COLO668 (cell line): Measurements from ENCODE around the gene KIF6.
"Not testable (repeated sequence)": the region's sequence is repeated elsewhere in the genome, so short reads cannot be mapped to it uniquely, and the experiment has no call there.

Experiments used
- DNase-seq: peaks from one replicate; lab custom pipeline; 2025; ENCODE audit not compliant: unreplicated experiment; lab: John Stamatoyannopoulos, UW

Gene KIF6

DNA sequence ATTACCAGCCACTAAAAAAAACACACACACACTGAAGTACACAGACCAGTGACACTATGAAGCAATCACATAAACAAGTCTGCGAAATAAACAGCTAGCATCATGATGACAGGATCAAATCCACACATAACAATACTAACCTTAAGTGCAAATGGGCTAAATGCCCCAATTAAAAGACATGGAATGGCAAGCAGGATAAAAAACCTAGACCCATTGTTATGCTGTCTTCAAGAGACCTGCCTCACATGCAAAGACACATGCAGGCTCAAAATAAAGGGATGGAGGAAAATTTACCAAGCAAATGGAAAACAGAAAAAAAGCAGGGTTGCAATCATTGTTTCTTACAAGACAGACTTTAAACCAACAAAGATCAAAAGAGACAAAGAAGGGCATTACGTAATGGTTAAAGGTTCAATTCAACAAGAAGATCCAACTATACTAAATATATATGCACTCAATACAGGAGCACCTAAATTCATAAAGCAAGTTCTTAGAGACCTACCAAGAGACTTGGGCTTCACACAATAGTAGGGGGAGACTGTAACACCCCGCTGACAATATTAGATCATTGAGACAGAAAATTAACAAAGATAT is 222.7 kb downstream of the KIF6 start:
- not testable (repeated sequence) for DNase-seq

DNA sequence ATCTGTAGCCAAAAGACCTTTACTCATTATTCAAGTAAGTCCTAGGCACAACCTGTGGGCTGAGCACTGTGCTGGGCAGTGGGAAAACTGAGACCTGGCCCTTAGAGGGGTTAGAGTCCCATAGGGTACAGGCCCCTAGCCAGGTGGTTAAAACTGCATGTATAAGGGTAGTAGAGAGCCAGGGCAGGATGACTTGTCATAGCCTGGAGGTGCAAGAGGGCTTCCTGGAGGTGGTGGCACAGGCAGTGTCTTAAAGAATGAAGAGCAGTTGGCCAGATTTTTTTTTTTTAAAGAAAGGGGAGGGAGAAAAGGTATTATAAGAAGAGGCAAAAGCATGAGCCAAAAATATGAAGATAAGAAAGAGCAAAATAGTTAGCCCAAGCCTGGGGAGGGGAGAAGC is 226.2 kb downstream of the KIF6 start:
- no peak for DNase-seq

- no peak for DNase-seq
Measured at GRCh38 chr6:39498096-39498495, 227.1 kb downstream of the KIF6 start.

GRCh38 chr6:39496915-39497314 is 228.3 kb downstream of the KIF6 start:
- DNase-seq, result no peak

- no peak for DNase-seq
Measured at GRCh38 chr6:39496456-39496855, 228.8 kb downstream of the KIF6 start.

DNA sequence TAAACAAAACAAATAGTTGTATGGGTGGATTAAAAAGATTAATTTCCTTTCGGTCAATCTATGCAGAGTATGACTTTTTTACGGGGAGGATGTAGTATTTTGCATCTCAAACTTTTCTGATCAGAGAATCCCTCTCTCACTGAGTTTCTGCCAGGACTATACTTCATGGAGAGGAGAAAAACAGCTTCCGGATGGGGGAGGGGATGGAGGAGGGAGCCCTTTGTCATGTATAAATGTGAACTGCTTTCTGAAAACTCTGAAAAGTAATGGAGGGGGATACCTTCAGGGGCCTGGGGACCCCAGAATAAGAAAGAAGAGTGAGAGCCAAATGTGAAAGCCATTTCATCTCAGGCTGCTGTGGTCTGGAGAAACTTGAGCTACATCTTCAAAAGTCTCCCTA is 229.6 kb downstream of the KIF6 start:
- DNase-seq, result no peak

- DNase-seq, result no peak
Measured at GRCh38 chr6:39494998-39495397, 230.2 kb downstream of the KIF6 start.

- no peak for DNase-seq
Measured at GRCh38 chr6:39493777-39494176, 231.4 kb downstream of the KIF6 start.

GRCh38 chr6:39493174-39493573 is 232.0 kb downstream of the KIF6 start:
- DNase-seq, result no peak

DNA sequence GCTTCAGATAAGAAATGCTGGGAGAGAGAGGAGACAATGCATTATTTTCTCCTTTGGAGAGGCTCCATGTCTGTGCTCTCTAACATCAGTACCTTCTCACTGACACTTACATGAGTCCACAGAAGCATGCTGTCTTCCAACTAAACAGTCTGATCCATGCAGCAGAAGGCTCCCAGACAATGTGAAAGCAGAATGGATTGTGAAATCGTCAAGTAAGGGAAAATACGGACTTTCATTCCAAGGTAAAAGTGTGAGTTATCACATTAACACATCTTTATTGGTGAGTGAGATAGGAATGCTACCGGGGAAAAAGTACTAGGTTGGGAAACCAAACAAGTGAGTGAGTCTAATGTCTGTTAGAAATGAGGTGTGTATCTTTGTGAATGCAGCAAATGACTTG is 235.1 kb downstream of the KIF6 start:
- no peak for DNase-seq

- no peak for DNase-seq
Measured at GRCh38 chr6:39488255-39488879, 236.8 kb downstream of the KIF6 start.

DNA sequence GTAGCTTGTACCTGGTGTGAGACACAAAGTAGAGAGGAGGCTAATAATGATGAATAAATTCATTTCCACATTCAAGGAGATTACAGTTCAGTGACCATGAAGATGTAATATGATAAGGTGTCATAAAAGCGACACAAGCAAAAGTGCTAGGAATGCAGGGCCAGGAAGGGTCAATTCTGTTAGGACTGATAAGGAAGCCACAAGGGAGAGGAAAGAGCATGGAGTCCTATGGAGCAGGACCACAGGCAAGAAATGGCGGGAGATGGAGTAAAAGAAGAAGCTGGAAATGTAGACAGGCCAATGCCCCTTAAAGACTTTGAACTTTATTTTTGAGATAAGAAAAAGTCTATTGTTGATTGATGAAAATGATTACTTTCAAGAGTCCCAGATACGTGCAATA is 240.9 kb downstream of the KIF6 start:
- DNase-seq, result no peak

DNA sequence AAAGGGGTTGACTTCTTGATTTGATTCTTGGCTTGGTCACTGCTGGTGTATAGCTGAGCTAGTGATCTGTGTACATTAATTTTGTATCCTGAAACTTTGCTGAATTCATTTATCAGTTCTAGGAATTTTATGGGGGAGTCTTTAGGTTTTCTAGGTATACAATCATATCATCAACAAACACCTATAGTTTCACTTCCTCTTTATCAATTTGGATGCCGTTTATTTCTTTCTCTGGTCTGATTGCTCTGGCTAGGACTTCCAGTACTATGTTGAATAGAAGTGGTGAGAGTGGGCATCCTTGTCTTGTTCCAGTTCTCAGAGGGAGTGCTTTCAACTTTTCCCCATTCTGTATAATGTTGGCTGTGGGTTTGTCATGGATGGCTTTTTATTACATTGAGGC is 245.4 kb downstream of the KIF6 start:
- DNase-seq, result not testable (repeated sequence)

- no peak for DNase-seq
Measured at GRCh38 chr6:39476670-39477069, 248.5 kb downstream of the KIF6 start.

DNA sequence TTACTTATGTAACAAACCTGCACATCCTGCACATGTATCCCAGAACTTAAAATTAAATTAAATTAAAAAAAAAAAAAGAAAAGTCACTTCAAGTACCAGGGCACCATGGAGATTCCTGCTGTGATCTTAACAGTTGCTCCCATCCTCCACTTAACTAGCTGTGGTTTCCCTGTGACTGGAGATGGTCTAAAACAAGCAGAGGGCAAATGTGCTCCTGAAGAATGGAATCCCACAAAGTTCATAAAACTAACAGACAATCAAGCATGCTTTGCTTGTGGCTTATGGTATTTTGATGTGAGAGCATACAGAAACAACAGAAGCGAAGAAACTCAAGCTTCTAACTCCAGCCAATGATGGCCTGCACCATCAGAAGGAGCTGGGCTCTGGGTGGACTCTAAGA is 249.1 kb downstream of the KIF6 start:
- DNase-seq, result no peak

DNA sequence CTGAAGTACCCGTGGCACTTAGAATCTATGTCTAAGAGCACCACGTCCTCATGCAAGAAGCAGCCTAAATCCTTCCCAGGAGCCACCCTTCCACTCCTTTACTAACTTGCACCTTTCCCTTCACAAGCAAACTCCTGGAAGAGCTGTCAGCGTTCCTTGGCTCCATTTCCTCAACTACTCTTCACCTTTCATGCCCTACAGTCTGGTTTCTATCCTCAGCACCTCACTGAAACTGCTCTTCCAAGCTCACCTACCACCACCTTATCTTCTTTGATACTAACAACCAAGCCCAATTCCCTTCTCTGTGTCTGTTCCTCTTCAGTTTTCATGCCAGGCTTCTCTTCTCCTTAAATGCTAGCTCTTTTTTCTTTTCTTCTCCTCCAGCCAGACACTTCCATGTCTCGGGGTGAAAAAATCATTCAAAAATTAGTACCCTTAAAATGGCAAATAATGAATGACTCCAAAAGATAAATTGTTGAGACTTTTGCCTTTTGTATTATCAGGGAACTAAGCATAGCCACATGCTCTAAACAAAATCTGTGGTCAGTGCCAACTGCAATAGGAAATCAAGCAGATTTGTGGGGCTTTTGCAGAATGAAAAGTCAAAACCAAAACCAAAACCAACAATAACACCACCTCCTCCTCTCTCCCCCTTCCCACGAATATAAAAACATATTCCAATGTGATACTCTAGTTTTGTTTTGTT is 253.1 kb downstream of the KIF6 start:
- DNase-seq, result no peak

GRCh38 chr6:39470506-39470905 is 254.7 kb downstream of the KIF6 start:
- no peak for DNase-seq

DNA sequence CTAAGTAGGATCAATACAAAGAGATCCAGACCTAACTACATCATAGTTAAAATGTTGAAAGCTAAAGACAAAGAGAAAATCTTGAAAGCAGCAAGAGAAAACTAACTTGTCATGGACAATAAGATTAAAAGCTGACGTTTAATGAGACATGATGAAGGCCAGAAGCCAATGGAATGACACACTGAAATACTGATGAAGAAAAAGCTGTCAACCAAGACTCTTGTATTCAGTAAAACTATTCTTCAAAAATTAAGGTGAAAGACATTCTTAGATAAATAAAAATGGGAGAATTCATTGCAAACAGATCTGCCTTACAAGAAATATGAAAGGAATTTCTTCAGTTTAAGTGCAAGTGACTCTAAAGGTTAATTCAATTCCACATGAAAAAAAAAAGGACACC is 256.8 kb downstream of the KIF6 start:
- no peak for DNase-seq

GRCh38 chr6:39466631-39467030 is 258.6 kb downstream of the KIF6 start:
- no peak for DNase-seq

GRCh38 chr6:39465539-39465938 is 259.7 kb downstream of the KIF6 start:
- no peak for DNase-seq

DNA sequence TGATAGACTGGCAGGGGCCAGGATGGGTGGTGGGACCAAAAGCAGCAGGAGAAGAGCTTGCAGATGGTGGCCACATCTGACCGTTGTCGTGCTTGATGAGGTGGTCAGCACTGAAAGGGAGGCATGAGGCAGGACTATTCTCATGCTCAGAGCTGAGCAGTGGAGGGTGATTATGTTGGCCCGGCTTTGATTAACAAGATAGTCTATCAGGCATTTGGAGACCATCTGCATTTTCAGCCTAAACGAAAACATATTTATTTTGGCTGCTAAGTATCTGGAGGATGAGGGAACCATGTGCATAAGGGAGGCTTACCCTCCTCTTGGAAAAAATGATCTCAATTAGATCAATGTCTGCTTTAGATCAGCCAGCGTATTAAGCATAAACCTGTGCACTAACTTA is 261.1 kb downstream of the KIF6 start:
- no peak for DNase-seq

- no peak for DNase-seq
Measured at GRCh38 chr6:39453956-39454524, 271.2 kb downstream of the KIF6 start.
